ENCODE data around the gene ZNF700.
"Not testable (repeated sequence)": the region's sequence is repeated elsewhere in the genome, so short reads cannot be mapped to it uniquely, and the experiment has no call there.

DNA sequence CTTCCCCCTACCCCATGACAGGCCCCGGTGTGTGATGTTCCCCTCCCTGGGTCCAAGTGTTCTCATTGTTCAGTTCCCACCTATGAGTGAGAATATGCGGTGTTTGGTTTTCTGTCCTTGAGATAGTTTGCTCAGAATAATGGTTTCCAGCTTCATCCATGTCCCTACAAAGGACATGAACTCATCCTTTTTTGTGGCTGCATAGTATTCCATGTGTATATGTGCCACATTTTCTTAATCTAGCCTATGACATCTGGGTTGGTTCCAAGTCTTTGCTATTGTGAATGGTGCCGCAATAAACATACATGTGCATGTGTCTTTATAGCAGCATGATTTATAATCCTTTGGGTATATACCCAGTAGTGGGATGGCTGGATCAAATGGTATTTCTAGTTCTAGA, 13.5 kb downstream of the ZNF700 start:
- TF ChIP-seq, protein P1, sequence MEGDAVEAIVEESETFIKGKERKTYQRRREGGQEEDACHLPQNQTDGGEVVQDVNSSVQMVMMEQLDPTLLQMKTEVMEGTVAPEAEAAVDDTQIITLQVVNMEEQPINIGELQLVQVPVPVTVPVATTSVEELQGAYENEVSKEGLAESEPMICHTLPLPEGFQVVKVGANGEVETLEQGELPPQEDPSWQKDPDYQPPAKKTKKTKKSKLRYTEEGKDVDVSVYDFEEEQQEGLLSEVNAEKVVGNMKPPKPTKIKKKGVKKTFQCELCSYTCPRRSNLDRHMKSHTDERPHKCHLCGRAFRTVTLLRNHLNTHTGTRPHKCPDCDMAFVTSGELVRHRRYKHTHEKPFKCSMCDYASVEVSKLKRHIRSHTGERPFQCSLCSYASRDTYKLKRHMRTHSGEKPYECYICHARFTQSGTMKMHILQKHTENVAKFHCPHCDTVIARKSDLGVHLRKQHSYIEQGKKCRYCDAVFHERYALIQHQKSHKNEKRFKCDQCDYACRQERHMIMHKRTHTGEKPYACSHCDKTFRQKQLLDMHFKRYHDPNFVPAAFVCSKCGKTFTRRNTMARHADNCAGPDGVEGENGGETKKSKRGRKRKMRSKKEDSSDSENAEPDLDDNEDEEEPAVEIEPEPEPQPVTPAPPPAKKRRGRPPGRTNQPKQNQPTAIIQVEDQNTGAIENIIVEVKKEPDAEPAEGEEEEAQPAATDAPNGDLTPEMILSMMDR (IDR thresholded peaks at IDR 0.05) = not testable (repeated sequence)
- not testable (repeated sequence) for TF ChIP-seq POLR2A (IDR thresholded peaks at IDR 0.05)
